Keratinocyte (primary cell): ENCODE results near the gene TPCN1.

Source experiments
- EZH2 ChIP-seq: IDR thresholded peaks from one replicate; pipeline ENCODE4 v1.6.1; 2012; ENCODE audit warnings: inconsistent platforms, mild to moderate bottlenecking, low read length, moderate library complexity
- TF ChIP-seq, protein P1 (sequence below), 3 experiments: IDR thresholded peaks in 1 of 3; conservative IDR thresholded peaks in 1 of 3; optimal IDR thresholded peaks in 1 of 3; 2 replicates in 2 of 3; 3 replicates in 1 of 3; pipeline versions ENCODE3 to v1.5.1; 2011; ENCODE audit warnings: low read length in 3 of 3, mild to moderate bottlenecking in 3 of 3, moderate library complexity in 2 of 3, control low read depth in 1 of 3, inconsistent platforms in 1 of 3; ENCODE audit not compliant: insufficient read depth in 2 of 3; ENCODE audit errors: extremely low read depth in 1 of 3

DNA sequence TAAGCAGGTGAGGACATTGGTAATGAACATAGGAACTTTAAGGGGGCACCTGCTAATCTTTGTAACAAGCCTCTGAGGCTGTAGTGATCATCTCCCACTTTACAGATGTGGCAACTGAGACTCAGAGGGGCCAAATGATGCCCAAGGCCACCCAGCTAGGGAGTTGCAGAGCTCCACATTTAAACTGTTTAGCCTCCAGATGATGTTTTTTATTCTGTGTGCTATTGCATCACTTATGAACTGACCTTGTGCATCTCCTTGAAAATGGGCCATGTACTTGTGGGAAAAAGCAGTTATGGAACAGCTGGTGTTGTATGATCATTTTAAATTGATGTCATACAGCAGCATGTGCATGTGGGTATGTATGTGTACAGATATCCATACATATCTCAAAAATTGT is 41.4 kb downstream of the TPCN1 start:
- TF ChIP-seq, protein P1, sequence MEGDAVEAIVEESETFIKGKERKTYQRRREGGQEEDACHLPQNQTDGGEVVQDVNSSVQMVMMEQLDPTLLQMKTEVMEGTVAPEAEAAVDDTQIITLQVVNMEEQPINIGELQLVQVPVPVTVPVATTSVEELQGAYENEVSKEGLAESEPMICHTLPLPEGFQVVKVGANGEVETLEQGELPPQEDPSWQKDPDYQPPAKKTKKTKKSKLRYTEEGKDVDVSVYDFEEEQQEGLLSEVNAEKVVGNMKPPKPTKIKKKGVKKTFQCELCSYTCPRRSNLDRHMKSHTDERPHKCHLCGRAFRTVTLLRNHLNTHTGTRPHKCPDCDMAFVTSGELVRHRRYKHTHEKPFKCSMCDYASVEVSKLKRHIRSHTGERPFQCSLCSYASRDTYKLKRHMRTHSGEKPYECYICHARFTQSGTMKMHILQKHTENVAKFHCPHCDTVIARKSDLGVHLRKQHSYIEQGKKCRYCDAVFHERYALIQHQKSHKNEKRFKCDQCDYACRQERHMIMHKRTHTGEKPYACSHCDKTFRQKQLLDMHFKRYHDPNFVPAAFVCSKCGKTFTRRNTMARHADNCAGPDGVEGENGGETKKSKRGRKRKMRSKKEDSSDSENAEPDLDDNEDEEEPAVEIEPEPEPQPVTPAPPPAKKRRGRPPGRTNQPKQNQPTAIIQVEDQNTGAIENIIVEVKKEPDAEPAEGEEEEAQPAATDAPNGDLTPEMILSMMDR (optimal IDR thresholded peaks at IDR 0.05 in 1 of 3, IDR thresholded peaks at IDR 0.05 in 1 of 3, conservative IDR thresholded peaks at IDR 0.05 in 1 of 3; ENCODE audit: extremely low read depth in 1 of 3, insufficient read depth in 2 of 3, low read length in 3 of 3): no peak
- TF ChIP-seq EZH2: no peak
